Spleen (tissue), 7 donors: ENCODE results near the gene ADGB.

ENCODE experiments used
- POLR2AphosphoS5 ChIP-seq, 3 donors: sonication (generic); formaldehyde crosslinking; IDR thresholded peaks; one replicate each; pipeline ENCODE4 v1.5.1; 2017; ENCODE audit warnings: antibody characterized with exemption in 3 of 3
- TF ChIP-seq, protein P1 (sequence below), 11 experiments: fragments of 200-600 bp in 7 of 11; fragments of 450-650 bp in 4 of 11; sonication (generic) in 4 of 11; IDR thresholded peaks in 8 of 11; conservative IDR thresholded peaks in 3 of 11; 1 replicate in 7 of 11; 2 replicates in 4 of 11; pipeline versions ENCODE4 v1.4.0 to v1.8.0; 2016 to 2021; ENCODE audit warnings: antibody characterized with exemption in 11 of 11, inconsistent platforms in 4 of 11, mild to moderate bottlenecking in 1 of 11
- donor health status: DM: no; HTN: no; CAD: no; lungs with moderate emphysema.
- donor health status: DM: no; HTN: no; CAD: no.
- donor health status: DM: no; HTN: no; CAD: no.

DNA sequence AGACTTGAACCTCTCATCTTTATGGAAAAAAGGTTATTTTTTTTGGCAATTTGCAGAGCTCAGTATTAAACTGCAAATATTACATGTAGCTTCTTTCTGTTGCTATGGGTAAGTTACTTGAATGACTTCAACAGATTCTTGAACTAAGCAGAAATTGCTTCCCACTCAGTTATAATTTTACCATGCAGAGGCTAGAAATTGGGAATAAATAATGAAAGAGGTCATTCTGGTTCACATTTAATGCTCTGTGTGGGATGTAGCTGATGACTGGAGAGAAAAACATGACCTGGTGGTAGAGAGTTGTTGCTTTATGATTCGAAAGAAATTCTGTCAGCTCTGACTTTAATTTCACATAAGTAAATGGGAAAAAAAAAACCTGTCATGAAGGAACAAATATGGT is 16.8 kb upstream of the ADGB start:
- TF ChIP-seq, protein P1, sequence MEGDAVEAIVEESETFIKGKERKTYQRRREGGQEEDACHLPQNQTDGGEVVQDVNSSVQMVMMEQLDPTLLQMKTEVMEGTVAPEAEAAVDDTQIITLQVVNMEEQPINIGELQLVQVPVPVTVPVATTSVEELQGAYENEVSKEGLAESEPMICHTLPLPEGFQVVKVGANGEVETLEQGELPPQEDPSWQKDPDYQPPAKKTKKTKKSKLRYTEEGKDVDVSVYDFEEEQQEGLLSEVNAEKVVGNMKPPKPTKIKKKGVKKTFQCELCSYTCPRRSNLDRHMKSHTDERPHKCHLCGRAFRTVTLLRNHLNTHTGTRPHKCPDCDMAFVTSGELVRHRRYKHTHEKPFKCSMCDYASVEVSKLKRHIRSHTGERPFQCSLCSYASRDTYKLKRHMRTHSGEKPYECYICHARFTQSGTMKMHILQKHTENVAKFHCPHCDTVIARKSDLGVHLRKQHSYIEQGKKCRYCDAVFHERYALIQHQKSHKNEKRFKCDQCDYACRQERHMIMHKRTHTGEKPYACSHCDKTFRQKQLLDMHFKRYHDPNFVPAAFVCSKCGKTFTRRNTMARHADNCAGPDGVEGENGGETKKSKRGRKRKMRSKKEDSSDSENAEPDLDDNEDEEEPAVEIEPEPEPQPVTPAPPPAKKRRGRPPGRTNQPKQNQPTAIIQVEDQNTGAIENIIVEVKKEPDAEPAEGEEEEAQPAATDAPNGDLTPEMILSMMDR (IDR thresholded peaks at IDR 0.05 in 8 of 11, conservative IDR thresholded peaks at IDR 0.05 in 3 of 11): no peak
- no peak for TF ChIP-seq POLR2AphosphoS5 (IDR thresholded peaks at IDR 0.05)
